Choroid plexus epithelial cell (primary cell): ENCODE measurements around the gene MAN1B1.

ENCODE experiments used
- DNase-seq: peaks from one replicate; pipeline ENCODE4 v3.0.0-alpha.2; 2010; ENCODE audit warnings: low read depth
- H3K4me3 ChIP-seq: 2 replicates; pipeline ENCODE4 v1.5.1; 2011; ENCODE audit warnings: low read depth, mild to moderate bottlenecking, control low read depth, low read length, moderate library complexity
- TF ChIP-seq, protein P1 (sequence below): conservative IDR thresholded peaks from 2 replicates; pipeline ENCODE4 v1.5.1; 2011; ENCODE audit warnings: low read depth, mild to moderate bottlenecking, control low read depth, inconsistent platforms, low read length, moderate library complexity

The MAN1B1 gene

DNA sequence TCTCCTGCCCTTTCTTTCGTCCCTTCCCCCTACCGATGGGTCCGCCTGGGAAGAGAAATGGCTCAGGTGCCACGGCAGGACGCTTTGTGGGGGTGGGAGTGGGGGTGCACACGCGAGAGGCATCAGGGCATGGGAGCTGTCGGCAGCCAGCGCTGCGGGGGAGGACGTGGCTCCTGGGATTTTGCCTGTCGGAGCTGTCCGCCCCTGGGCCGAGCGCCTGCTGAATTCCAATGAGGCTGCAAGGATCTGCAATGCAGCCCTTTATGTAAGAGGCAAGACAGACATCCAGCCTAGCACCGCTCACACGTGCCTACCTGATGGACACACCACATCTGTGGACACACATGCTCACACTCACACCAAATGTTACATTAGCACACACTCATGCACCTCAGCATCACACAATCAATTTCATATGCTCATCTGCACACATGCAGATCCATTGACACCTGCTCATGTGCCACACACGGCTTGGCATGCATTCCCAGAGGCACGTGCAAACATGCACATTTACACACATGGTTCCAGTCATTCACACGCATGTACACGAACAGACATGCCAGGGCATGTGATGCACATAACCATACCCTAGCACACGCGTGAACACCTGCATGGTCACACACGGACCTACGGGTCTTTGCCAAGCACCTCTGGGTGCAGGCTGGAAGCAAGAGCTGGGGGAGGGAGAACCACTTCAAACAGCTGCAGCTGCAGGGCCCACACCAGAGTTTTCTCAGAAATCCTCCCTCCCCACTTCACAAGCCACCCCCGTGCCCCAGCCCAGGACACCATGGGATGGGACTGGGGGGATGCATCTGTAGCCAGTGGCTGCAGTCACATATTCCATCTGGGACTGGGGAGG, 53.6 kb downstream of the MAN1B1 start:
- TF ChIP-seq, protein P1, sequence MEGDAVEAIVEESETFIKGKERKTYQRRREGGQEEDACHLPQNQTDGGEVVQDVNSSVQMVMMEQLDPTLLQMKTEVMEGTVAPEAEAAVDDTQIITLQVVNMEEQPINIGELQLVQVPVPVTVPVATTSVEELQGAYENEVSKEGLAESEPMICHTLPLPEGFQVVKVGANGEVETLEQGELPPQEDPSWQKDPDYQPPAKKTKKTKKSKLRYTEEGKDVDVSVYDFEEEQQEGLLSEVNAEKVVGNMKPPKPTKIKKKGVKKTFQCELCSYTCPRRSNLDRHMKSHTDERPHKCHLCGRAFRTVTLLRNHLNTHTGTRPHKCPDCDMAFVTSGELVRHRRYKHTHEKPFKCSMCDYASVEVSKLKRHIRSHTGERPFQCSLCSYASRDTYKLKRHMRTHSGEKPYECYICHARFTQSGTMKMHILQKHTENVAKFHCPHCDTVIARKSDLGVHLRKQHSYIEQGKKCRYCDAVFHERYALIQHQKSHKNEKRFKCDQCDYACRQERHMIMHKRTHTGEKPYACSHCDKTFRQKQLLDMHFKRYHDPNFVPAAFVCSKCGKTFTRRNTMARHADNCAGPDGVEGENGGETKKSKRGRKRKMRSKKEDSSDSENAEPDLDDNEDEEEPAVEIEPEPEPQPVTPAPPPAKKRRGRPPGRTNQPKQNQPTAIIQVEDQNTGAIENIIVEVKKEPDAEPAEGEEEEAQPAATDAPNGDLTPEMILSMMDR, result no peak
- no peak for DNase-seq
- H3K4me3 ChIP-seq, result no peak overlapping the region

- DNase-seq, result no peak
- no peak overlapping the region for H3K4me3 ChIP-seq
- TF ChIP-seq, protein P1, result no peak
These were observed 54.4 kb downstream of the MAN1B1 start for GRCh38 chr9:137141050-137141810.

- no peak for DNase-seq
- TF ChIP-seq, protein P1, result no peak
- H3K4me3 ChIP-seq, result no peak overlapping the region
These were observed 55.5 kb downstream of the MAN1B1 start for GRCh38 chr9:137141976-137142936.

DNA sequence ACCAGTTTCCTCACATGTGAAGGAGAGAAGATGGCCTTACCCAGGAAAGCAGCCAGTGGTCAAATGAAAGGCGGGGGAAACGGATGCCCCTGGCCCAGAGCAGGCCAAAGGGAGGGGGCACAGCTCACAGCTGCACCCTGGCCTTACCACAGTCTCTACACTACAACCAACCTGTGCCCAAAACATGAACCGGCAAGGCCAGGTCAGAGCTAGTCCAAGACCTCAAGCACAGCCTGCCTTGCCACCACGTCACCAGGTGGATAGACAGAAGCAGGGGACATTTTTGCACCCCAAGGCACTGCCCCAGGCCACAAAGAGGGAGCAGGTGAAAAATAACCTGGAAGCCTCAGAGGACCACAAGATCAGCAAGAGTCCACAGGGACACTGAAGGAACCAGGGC, 56.7 kb downstream of the MAN1B1 start:
- no peak for DNase-seq
- no peak overlapping the region for H3K4me3 ChIP-seq
- TF ChIP-seq, protein P1, result no peak

GRCh38 chr9:137145731-137146526, 59.1 kb downstream of the MAN1B1 start:
- TF ChIP-seq, protein P1, result no peak
- DNase-seq, result no peak

GRCh38 chr9:137146527-137146918, 59.7 kb downstream of the MAN1B1 start:
- TF ChIP-seq, protein P1, result no peak
- no peak overlapping the region for H3K4me3 ChIP-seq
- no peak for DNase-seq

More at GRCh38 chr9:137145731-137146526, 59.1 kb downstream of the MAN1B1 start:
- H3K4me3 ChIP-seq, result no peak overlapping the region
